SK-N-SH (cell line): Measurements from ENCODE around the gene CSF3. TPM values are rescaled to one million over a fixed set of nuclear protein-coding genes. Genes with fewer than 3 reads are reported as not detected.
"Not testable (repeated sequence)": the region's sequence is repeated elsewhere in the genome, so short reads cannot be mapped to it uniquely, and the experiment has no call there.

Source experiments
- CTCF ChIA-PET: fragments of 300-600, 350-600 bp; formaldehyde crosslinking; extraction: SDS; loops from one replicate; lab custom pipeline; 2021; lab: Yijun Ruan, JAX
- POLR2A ChIA-PET: fragments of 350-600 bp; sonication (Branson Sonifier 250); formaldehyde crosslinking; extraction: SDS; loops from one replicate; lab custom pipeline; 2020; ENCODE audit warnings: antibody characterized with exemption, inconsistent platforms; lab: Yijun Ruan, JAX
- DNase-seq: peaks from one replicate; pipeline ENCODE4 v3.0.0; 2012
- H2AFZ ChIP-seq: fragments of 200-600 bp; sonication (generic); 2 replicates; pipeline ENCODE4 v1.8.1; 2016; ENCODE audit warnings: antibody characterized with exemption, mild to moderate bottlenecking, low read depth
- H3F3A ChIP-seq: fragments of 200-600 bp; sonication (generic); replicated peaks from 2 replicates; pipeline ENCODE3; 2016; ENCODE audit warnings: antibody characterized with exemption, mild to moderate bottlenecking; ENCODE audit not compliant: insufficient read depth
- H3K27ac ChIP-seq, 2 experiments: fragments of 200-500 bp in 1 of 2; fragments of 200-600 bp in 1 of 2; sonication (Bioruptor generic) in 1 of 2; sonication (generic), shearing (Covaris generic) in 1 of 2; 2 replicates each; pipeline versions ENCODE4 v1.5.1 to v1.6.1; 2014 to 2016; ENCODE audit warnings: low read depth in 2 of 2, inconsistent platforms in 1 of 2, low read length in 1 of 2, mild to moderate bottlenecking in 1 of 2, mixed read lengths in 1 of 2
- H3K27me3 ChIP-seq: fragments of 200-600 bp; sonication (generic), shearing (Covaris generic); 2 replicates; pipeline ENCODE4 v1.6.1; 2016; ENCODE audit warnings: mixed run types; ENCODE audit not compliant: insufficient read depth
- H3K36me3 ChIP-seq, 2 experiments: fragments of 200-500 bp in 1 of 2; fragments of 200-600 bp in 1 of 2; sonication (Bioruptor generic) in 1 of 2; sonication (generic) in 1 of 2; replicated peaks in 1 of 2; 2 replicates each; pipeline versions ENCODE3 to v1.5.1; 2014 to 2016; ENCODE audit warnings: low read length in 1 of 2, mild to moderate bottlenecking in 1 of 2; ENCODE audit not compliant: insufficient read depth in 2 of 2, control insufficient read depth in 1 of 2
- H3K4me1 ChIP-seq, 2 experiments: fragments of 200-500 bp in 1 of 2; fragments of 200-600 bp in 1 of 2; sonication (Bioruptor generic) in 1 of 2; sonication (generic), shearing (Covaris generic) in 1 of 2; 2 replicates each; pipeline versions ENCODE4 v1.5.1 to v1.6.1; 2014 to 2016; ENCODE audit warnings: low read depth in 1 of 2, low read length in 1 of 2, mixed run types in 1 of 2; ENCODE audit not compliant: insufficient read depth in 2 of 2, control insufficient read depth in 1 of 2
- H3K4me2 ChIP-seq: fragments of 200-600 bp; sonication (generic), shearing (Covaris generic); 2 replicates; pipeline ENCODE4 v1.6.1; 2017; ENCODE audit warnings: mixed run types
- H3K4me3 ChIP-seq, 2 experiments: fragments of 200-500 bp in 1 of 2; fragments of 200-600 bp in 1 of 2; sonication (Bioruptor generic) in 1 of 2; sonication (generic), shearing (Covaris generic) in 1 of 2; 2 replicates each; pipeline versions ENCODE4 v1.5.1 to v1.8.1; 2014 to 2016; ENCODE audit warnings: low read depth in 2 of 2, inconsistent platforms in 1 of 2, low read length in 1 of 2, mild to moderate bottlenecking in 1 of 2, mixed read lengths in 1 of 2, moderate library complexity in 1 of 2
- H3K79me2 ChIP-seq: fragments of 200-600 bp; sonication (generic); 2 replicates; pipeline ENCODE4 v1.8.1; 2017; ENCODE audit warnings: mild to moderate bottlenecking; ENCODE audit not compliant: insufficient read depth
- H3K9ac ChIP-seq: fragments of 200-600 bp; sonication (generic); 2 replicates; pipeline ENCODE4 v1.6.1; 2017; ENCODE audit warnings: mixed run types
- H3K9me2 ChIP-seq: fragments of 200-600 bp; sonication (generic); 2 replicates; pipeline ENCODE4 v1.6.1; 2017; ENCODE audit warnings: mixed run types
- H3K9me3 ChIP-seq: fragments of 200-600 bp; sonication (generic); 2 replicates; pipeline ENCODE4 v1.6.1; 2017; ENCODE audit warnings: mixed run types, mild to moderate bottlenecking, moderate library complexity
- H4K20me1 ChIP-seq: fragments of 200-600 bp; sonication (generic); 2 replicates; pipeline ENCODE4 v1.6.1; 2017; ENCODE audit warnings: mild to moderate bottlenecking, mixed run types; ENCODE audit not compliant: insufficient read depth
- CHD2 ChIP-seq: fragments of 150-350 bp; IDR thresholded peaks from 2 replicates; pipeline ENCODE4 v1.6.1; 2018; ENCODE audit warnings: low read length; ENCODE audit not compliant: partially characterized antibody
- FOSL2 ChIP-seq: IDR thresholded peaks from 2 replicates; pipeline ENCODE4 v1.4.0; 2012; ENCODE audit warnings: low read depth, mild to moderate bottlenecking, moderate library complexity, borderline replicate concordance
- FOXJ3 ChIP-seq: sonication (generic); formaldehyde crosslinking; IDR thresholded peaks from 2 replicates; pipeline ENCODE4 v1.5.1; 2020; ENCODE audit warnings: mild to moderate bottlenecking, missing genetic modification reagents
- FOXM1 ChIP-seq: IDR thresholded peaks from 2 replicates; pipeline ENCODE4 v1.4.0; 2012; ENCODE audit warnings: low read depth, mild to moderate bottlenecking
- JUND ChIP-seq: IDR thresholded peaks from 2 replicates; pipeline ENCODE4 v1.4.0; 2012
- MEF2A ChIP-seq: IDR thresholded peaks from 2 replicates; pipeline ENCODE4 v1.4.0; 2012; ENCODE audit warnings: low read depth, borderline replicate concordance
- POLR2AphosphoS5 ChIP-seq: IDR thresholded peaks from 2 replicates; pipeline ENCODE4 v1.6.1; 2012; ENCODE audit warnings: low read depth, low read length
- RCOR1 ChIP-seq: fragments of 150-350 bp; IDR thresholded peaks from 2 replicates; pipeline ENCODE4 v1.6.1; 2017; ENCODE audit warnings: antibody characterized with exemption, low read length
- SMC3 ChIP-seq: IDR thresholded peaks from 2 replicates; pipeline ENCODE4 v1.6.1; 2012; ENCODE audit warnings: low read depth, low read length, improper control_type of control experiment
- TAF1 ChIP-seq: IDR thresholded peaks from 2 replicates; pipeline ENCODE4 v1.6.1; 2012; ENCODE audit warnings: low read depth, mild to moderate bottlenecking, low read length, moderate library complexity, borderline replicate concordance
- TEAD4 ChIP-seq: IDR thresholded peaks from 2 replicates; pipeline ENCODE4 v1.4.0; 2012; ENCODE audit warnings: mild to moderate bottlenecking, borderline replicate concordance; ENCODE audit not compliant: insufficient read depth
- YY1 ChIP-seq: IDR thresholded peaks from 2 replicates; pipeline ENCODE4 v1.4.0; 2012; ENCODE audit warnings: low read depth, mild to moderate bottlenecking
- WGBS: methylation state at CpG from one replicate; pipeline ENCODE4 v1.1.6; 2017; ENCODE audit warnings: low lambda C conversion rate; 5-methylcytosine and 5-hydroxymethylcytosine counted together
- polyA plus RNA-seq, 3 experiments: library from polyadenylated mRNA; depleted of rRNA; stranded (reverse); fragments of >200 nt; gene quantifications; 2 replicates each; pipeline ENCODE4 v1.2.3, GENCODE V29; 2012
- TF ChIP-seq, protein P1 (sequence below): fragments of 200-600 bp; sonication (generic); IDR thresholded peaks from 2 replicates; pipeline ENCODE4 v1.6.1; 2017; ENCODE audit warnings: antibody characterized with exemption, mild to moderate bottlenecking, moderate library complexity

Gene CSF3
- polyA plus RNA-seq, 1 of the 3 experiments (the other 2 are of a cell fraction) = not detected

- no peaks in the 10 kb centered on the region for H3K9me2 ChIP-seq
- H3K4me2 ChIP-seq = no peak overlapping the region
- no peaks in the 10 kb centered on the region for H3K27me3 ChIP-seq
- H3K9me3 ChIP-seq = no peaks in the 10 kb centered on the region
- no peak overlapping the region for H3K27ac ChIP-seq
- no peaks in the 10 kb centered on the region for H3F3A ChIP-seq
- no peak for DNase-seq
- CTCF ChIA-PET = interaction anchor here (1.1 to 1.7 kb wide), 3 partner anchors 8 to 106 kb away, joined by 3 to 6 read pairs (median 4); no protein-coding TSS in a partner anchor
- H3K9ac ChIP-seq = no peak overlapping the region
- no peak overlapping the region for H2AFZ ChIP-seq
- H4K20me1 ChIP-seq = no peaks in the 10 kb centered on the region
- H3K4me1 ChIP-seq = no peaks in the 10 kb centered on the region
- H3K79me2 ChIP-seq = no peaks in the 10 kb centered on the region
- no peaks in the 10 kb centered on the region for H3K36me3 ChIP-seq
- WGBS = 77% methylated on average over 6 of the region's 6 CpGs
- POLR2A ChIA-PET = no interaction called here
- no peak for TF ChIP-seq SMC3
- H3K4me3 ChIP-seq = no peak overlapping the region
Observed at GRCh38 chr17:40005520-40005919, 9.7 kb upstream of the CSF3 start.

DNA sequence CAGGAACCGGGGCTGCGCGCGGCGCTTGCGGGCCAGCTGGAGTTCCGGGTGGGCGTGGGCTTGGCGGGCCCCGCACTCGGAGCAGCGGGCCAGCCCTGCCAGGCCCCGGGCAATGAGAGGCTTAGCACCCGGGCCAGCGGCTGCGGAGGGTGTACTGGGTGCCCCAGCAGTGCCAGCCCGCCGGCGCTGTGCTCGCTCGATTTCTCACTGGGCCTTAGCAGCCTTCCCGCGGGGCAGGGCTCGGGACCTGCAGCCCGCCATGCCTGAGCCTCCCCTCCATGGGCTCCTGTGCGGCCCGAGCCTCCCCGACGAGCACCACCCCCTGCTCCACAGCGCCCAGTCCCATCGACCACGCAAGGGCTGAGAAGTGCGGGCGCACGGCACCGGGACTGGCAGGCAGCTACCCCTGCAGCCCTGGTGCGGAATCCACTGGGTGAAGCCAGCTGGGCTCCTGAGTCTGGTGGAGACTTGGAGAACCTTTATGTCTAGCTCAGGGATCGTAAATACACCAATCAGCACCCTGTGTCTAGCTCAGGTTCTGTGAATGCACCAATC, 4.2 kb upstream of the CSF3 start:
- H3K36me3 ChIP-seq, H2AFZ ChIP-seq, H4K20me1 ChIP-seq, DNase-seq, H3K4me3 ChIP-seq, H3F3A ChIP-seq, H3K9ac ChIP-seq, H3K79me2 ChIP-seq, H3K4me1 ChIP-seq, H3K9me2 ChIP-seq, H3K4me2 ChIP-seq, H3K9me3 ChIP-seq, POLR2A ChIA-PET, H3K27ac ChIP-seq, H3K27me3 ChIP-seq: not testable (repeated sequence)
- 99% methylated on average over 14 of the region's 38 CpGs for WGBS
- CTCF ChIA-PET = interaction anchor here (1.3 to 7.8 kb wide), 3 partner anchors 16 to 102 kb away, joined by 5 to 143 read pairs (median 54); no protein-coding TSS in a partner anchor

DNA sequence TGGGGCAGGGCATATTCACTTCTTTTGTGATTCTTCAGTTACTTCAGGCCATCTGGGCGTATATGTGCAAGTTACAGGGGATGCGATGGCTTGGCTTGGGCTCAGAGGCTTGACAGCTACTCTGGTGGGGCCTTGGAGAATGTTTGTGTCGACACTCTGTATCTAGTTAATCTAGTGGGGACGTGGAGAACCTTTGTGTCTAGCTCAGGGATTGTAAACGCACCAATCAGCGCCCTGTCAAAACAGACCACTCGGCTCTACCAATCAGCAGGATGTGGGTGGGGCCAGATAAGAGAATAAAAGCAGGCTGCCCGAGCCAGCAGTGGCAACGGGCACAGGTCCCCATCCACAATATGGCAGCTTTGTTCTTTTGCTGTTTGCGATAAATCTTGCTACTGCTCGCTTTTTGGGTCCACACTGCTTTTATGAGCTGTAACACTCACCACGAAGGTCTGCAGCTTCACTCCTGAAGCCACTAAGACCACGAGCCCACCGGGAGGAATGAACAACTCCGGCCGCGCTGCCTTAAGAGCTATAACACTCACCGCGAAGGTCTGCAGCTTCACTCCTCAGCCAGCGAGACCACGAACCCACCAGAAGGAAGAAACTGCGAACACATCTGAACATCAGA, 3.1 kb upstream of the CSF3 start:
- H3K27ac ChIP-seq, H3K4me3 ChIP-seq, H2AFZ ChIP-seq, H3K4me1 ChIP-seq, POLR2A ChIA-PET, H3K9me3 ChIP-seq, H3K79me2 ChIP-seq, H3K4me2 ChIP-seq, H3K36me3 ChIP-seq, H3F3A ChIP-seq, H3K9ac ChIP-seq, H3K9me2 ChIP-seq, H4K20me1 ChIP-seq, DNase-seq, H3K27me3 ChIP-seq: not testable (repeated sequence)
- CTCF ChIA-PET = interaction anchor here (0.7 to 7.8 kb wide), 12 partner anchors 10 to 156 kb away, joined by 3 to 143 read pairs (median 3); no protein-coding TSS in a partner anchor
- WGBS = 76% methylated on average over 20 of the region's 22 CpGs

GRCh38 chr17:40014375-40014980, 762 bp upstream of the CSF3 start:
- POLR2A ChIA-PET = no interaction called here
- no peak overlapping the region for H3K27ac ChIP-seq
- no peak overlapping the region for H2AFZ ChIP-seq
- no peak overlapping the region for H3K4me3 ChIP-seq
- no peaks in the 10 kb centered on the region for H4K20me1 ChIP-seq
- no peaks in the 10 kb centered on the region for H3F3A ChIP-seq
- no peaks in the 10 kb centered on the region for H3K9me3 ChIP-seq
- no peak overlapping the region for H3K9ac ChIP-seq
- DNase-seq = peak; percentile 33
- 76% methylated on average over 14 of the region's 18 CpGs for WGBS
- TF ChIP-seq SMC3 (no peak), FOXM1 (no peak), CHD2 (no peak), YY1 (no peak), FOXJ3 (CRISPR knock-in tag) (no peak), MEF2A (no peak), FOSL2 (no peak), TEAD4 (no peak), TAF1 (no peak), JUND (no peak), POLR2AphosphoS5 (no peak), RCOR1 (no peak)
- TF ChIP-seq, protein P1, sequence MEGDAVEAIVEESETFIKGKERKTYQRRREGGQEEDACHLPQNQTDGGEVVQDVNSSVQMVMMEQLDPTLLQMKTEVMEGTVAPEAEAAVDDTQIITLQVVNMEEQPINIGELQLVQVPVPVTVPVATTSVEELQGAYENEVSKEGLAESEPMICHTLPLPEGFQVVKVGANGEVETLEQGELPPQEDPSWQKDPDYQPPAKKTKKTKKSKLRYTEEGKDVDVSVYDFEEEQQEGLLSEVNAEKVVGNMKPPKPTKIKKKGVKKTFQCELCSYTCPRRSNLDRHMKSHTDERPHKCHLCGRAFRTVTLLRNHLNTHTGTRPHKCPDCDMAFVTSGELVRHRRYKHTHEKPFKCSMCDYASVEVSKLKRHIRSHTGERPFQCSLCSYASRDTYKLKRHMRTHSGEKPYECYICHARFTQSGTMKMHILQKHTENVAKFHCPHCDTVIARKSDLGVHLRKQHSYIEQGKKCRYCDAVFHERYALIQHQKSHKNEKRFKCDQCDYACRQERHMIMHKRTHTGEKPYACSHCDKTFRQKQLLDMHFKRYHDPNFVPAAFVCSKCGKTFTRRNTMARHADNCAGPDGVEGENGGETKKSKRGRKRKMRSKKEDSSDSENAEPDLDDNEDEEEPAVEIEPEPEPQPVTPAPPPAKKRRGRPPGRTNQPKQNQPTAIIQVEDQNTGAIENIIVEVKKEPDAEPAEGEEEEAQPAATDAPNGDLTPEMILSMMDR = no peak
- TF ChIP-seq, all 33 proteins: peak for 0
- Histone ChIP-seq H3K36me3 (peaks cover under 1 to 2% of the 10 kb centered on the region in 2 experiments), H3K27me3 (no peaks in the 10 kb centered on the region), H3K4me2 (no peak overlapping the region), H3K79me2 (no peaks in the 10 kb centered on the region), H3K4me1 (no peaks in the 10 kb centered on the region; a peak in 1 of 4 replicates), H3K9me2 (no peaks in the 10 kb centered on the region)
- CTCF ChIA-PET = interaction anchor here (1.1 to 7.8 kb wide), 19 partner anchors 13 to 286 kb away, joined by 3 to 143 read pairs (median 5); partner anchors contain the start of gene THRA
